GM12878 (cell line): Measurements from ENCODE around the gene GJB1. TPM values are rescaled to one million over a fixed set of nuclear protein-coding genes. Genes with fewer than 3 reads are reported as not detected.
"Not testable (repeated sequence)": the region's sequence is repeated elsewhere in the genome, so short reads cannot be mapped to it uniquely, and the experiment has no call there.

Experiments used
- ATAC-seq: fragments of 200-7000 bp; cut with Tn5 transposase; 3 replicates; pipeline ENCODE4 v1.9.1; 2020; ENCODE audit warnings: mild to moderate bottlenecking, moderate library complexity
- BruUV-seq: library from RNA; stranded (reverse); fragments of 400-500 nt; replicated peaks from 2 replicates; lab custom pipeline; 2021; lab: Mats Ljungman, UMichigan
- CTCF ChIA-PET: fragments of 300-600 bp; sonication (Branson Sonifier 250); formaldehyde crosslinking; extraction: SDS; loops from one replicate; lab custom pipeline; 2021; ENCODE audit warnings: inconsistent platforms; lab: Yijun Ruan, JAX
- POLR2A ChIA-PET: fragments of 350-600 bp; formaldehyde crosslinking; extraction: SDS; loops from one replicate; lab custom pipeline; 2021; ENCODE audit warnings: inconsistent platforms; lab: Charles Lee
- RAD21 ChIA-PET: fragments of 300-600 bp; sonication (Branson Sonifier 250); formaldehyde crosslinking; loops from one replicate; lab custom pipeline; 2023; ENCODE audit warnings: antibody characterized with exemption; ENCODE audit not compliant: unreplicated experiment; lab: Charles Lee
- SMC1A ChIA-PET: fragments of 300-600 bp; sonication (Branson Sonifier 250); formaldehyde crosslinking; loops from one replicate; lab custom pipeline; 2023; ENCODE audit not compliant: unreplicated experiment, uncharacterized antibody; lab: Charles Lee
- DNase-seq: peaks from one replicate; pipeline ENCODE4 v3.0.0-alpha.2; 2011; ENCODE audit warnings: low read depth, low spot score
- FAIRE-seq: peaks from 3 replicates; lab custom pipeline; 2011; peaks lifted over from hg19 to GRCh38; lab: Jason Lieb, UNC
- H2AFZ ChIP-seq: 2 replicates; pipeline ENCODE4 v1.6.0; 2011; ENCODE audit warnings: low read depth, low read length, control low read depth; ENCODE audit not compliant: control insufficient read depth
- H3K27ac ChIP-seq: 2 replicates; pipeline ENCODE4 v1.5.1; 2011; ENCODE audit warnings: control low read depth; ENCODE audit not compliant: control insufficient read depth, insufficient read depth
- H3K27me3 ChIP-seq, 2 experiments: replicated peaks in 1 of 2; 2 replicates each; pipeline versions ENCODE4 v1.6.0 to v1.6.1; 2011; ENCODE audit warnings: low read length in 1 of 2; ENCODE audit not compliant: control insufficient read depth in 2 of 2, insufficient read depth in 2 of 2
- H3K36me3 ChIP-seq, 2 experiments: 2 replicates each; pipeline ENCODE4 v1.5.1; 2011; ENCODE audit warnings: low read length in 1 of 2; ENCODE audit not compliant: control insufficient read depth in 2 of 2, insufficient read depth in 2 of 2
- H3K4me1 ChIP-seq: 2 replicates; pipeline ENCODE4 v1.6.1; 2011; ENCODE audit warnings: mild to moderate bottlenecking, low read length, moderate library complexity, mixed read lengths; ENCODE audit not compliant: control insufficient read depth, insufficient read depth
- H3K4me2 ChIP-seq: 2 replicates; pipeline ENCODE4 v1.6.0; 2011; ENCODE audit warnings: control low read depth; ENCODE audit not compliant: control insufficient read depth, insufficient read depth
- H3K4me3 ChIP-seq: fragments of 200-600 bp; sonication (generic); 2 replicates; pipeline ENCODE4 v1.5.1; 2016
- H3K79me2 ChIP-seq: 2 replicates; pipeline ENCODE4 v1.6.0; 2011; ENCODE audit warnings: low read length; ENCODE audit not compliant: control insufficient read depth, insufficient read depth
- H3K9ac ChIP-seq: 2 replicates; pipeline ENCODE4 v1.8.0; 2011; ENCODE audit warnings: low read length, control low read depth, mixed read lengths; ENCODE audit not compliant: control insufficient read depth, insufficient read depth
- H3K9me3 ChIP-seq: replicated peaks from 3 replicates; pipeline ENCODE4 v1.5.1; 2011; ENCODE audit warnings: mild to moderate bottlenecking, low read length; ENCODE audit not compliant: control insufficient read depth, insufficient read depth
- H4K20me1 ChIP-seq: 2 replicates; pipeline ENCODE4 v1.6.0; 2011; ENCODE audit not compliant: control insufficient read depth, insufficient read depth
- CHD1 ChIP-seq: IDR thresholded peaks from 2 replicates; pipeline ENCODE4 v1.6.1; 2012; ENCODE audit warnings: low read depth, low read length, improper control_type of control experiment
- WGBS: methylation state at CpG from one replicate; pipeline ENCODE4 v1.1.6; 2016; ENCODE audit warnings: low lambda C conversion rate; ENCODE audit not compliant: insufficient replicate concordance, insufficient coverage; ENCODE audit errors: missing lambda C conversion rate; 5-methylcytosine and 5-hydroxymethylcytosine counted together
- in situ Hi-C: fragments of 300-500 bp; cut with MboI; formaldehyde crosslinking; loops from 9 replicates; pipeline ENCODE4 v1.14.3; 2018; ENCODE audit warnings: mixed read lengths
- intact Hi-C: fragments of 100-400 bp; cut with micrococcal nuclease; formaldehyde crosslinking; loops from one replicate; pipeline ENCODE4 v1.14.2; 2022; ENCODE audit not compliant: unreplicated experiment
- polyA plus RNA-seq, 11 experiments: library from polyadenylated mRNA; depleted of rRNA in 4 of 11; unstranded in 6 of 11; stranded (reverse) in 5 of 11; fragments of >200 nt; fragmentation: Nextera tagmentation in 4 of 11; fragmentation: Illumina TruSeq in 1 of 11; extraction: Ambion mirVana in 4 of 11; extraction: Trizol in 1 of 11; gene quantifications; 1 replicate in 1 of 11; 2 replicates in 10 of 11; pipeline versions ENCODE4 v1.2.1 to v1.2.3, GENCODE V29; 2011 to 2016; ENCODE audit warnings: inconsistent platforms in 2 of 11, missing spikeins in 2 of 11, low read depth in 1 of 11
- total RNA-seq, 4 experiments: library from RNA; depleted of rRNA in 3 of 4; stranded (reverse); fragments of >200 nt in 3 of 4; fragmentation: Illumina TruSeq in 1 of 4; extraction: Trizol in 1 of 4; gene quantifications; 2 replicates each; pipeline versions ENCODE4 v1.2.1 to v1.2.3, GENCODE V29; 2013 to 2021

GJB1 gene
- total and polyA plus RNA-seq, 10 of the 15 experiments (the other 5 are each of a cell fraction or from before 2014, with no cell fraction given) = not detected

- in situ Hi-C loops (no loop called here), intact Hi-C loops (no loop called here)
- no peak overlapping the region for H3K27ac ChIP-seq
- H3K4me2 ChIP-seq = no peak overlapping the region
- CTCF ChIA-PET = no interaction called here
- H3K27me3 ChIP-seq = no peaks in the 10 kb centered on the region
- H2AFZ ChIP-seq = no peak overlapping the region
- H3K4me1 ChIP-seq = no peaks in the 10 kb centered on the region
- no peak overlapping the region for H3K4me3 ChIP-seq
- no peak for FAIRE-seq
- TF ChIP-seq CHD1 = no peak
- DNase-seq = no peak
- H3K9ac ChIP-seq = no peak overlapping the region
- H3K9me3 ChIP-seq = no peaks in the 10 kb centered on the region; the same call in 2 of the 3 replicates
- H3K36me3 ChIP-seq = no peaks in the 10 kb centered on the region
- WGBS = 52% methylated on average over 18 of the region's 19 CpGs
- POLR2A ChIA-PET = no interaction called here
- RAD21 ChIA-PET = no interaction called here
- no peaks in the 10 kb centered on the region for H3K79me2 ChIP-seq
- SMC1A ChIA-PET = no interaction called here
- H4K20me1 ChIP-seq = no peaks in the 10 kb centered on the region
- no TSS peak for BruUV-seq
- no peak for ATAC-seq
These were observed 46.9 kb downstream of the GJB1 start for GRCh38 chrX:71269801-71270395.

GRCh38 chrX:71272313-71272712 is 49.3 kb downstream of the GJB1 start:
- H3K36me3 ChIP-seq, H3K79me2 ChIP-seq, DNase-seq, RAD21 ChIA-PET, in situ Hi-C loops, BruUV-seq, ATAC-seq, H3K4me2 ChIP-seq, intact Hi-C loops, H3K9ac ChIP-seq, H3K9me3 ChIP-seq, FAIRE-seq, H3K27ac ChIP-seq, H2AFZ ChIP-seq, POLR2A ChIA-PET, H4K20me1 ChIP-seq, SMC1A ChIA-PET, H3K4me3 ChIP-seq, H3K27me3 ChIP-seq, CTCF ChIA-PET, H3K4me1 ChIP-seq: not testable (repeated sequence)
- WGBS = 29% methylated on average over 2 of the region's 2 CpGs

Other genes with a start within 250 kb of the GJB1 start
Only the 7 nearest of the 10 such genes appear.
- gene CXorf65, start 116.5 kb upstream of the GJB1 start, total RNA-seq (2014; rRNA removed) = 0.54 and 2.3 TPM in 2 replicates
- 2.5 and 4.0 TPM in 2 replicates for gene CXorf65, start 116.5 kb upstream of the GJB1 start, total RNA-seq (2014; rRNA removed; fragmentation: Illumina TruSeq; extraction: Trizol)
- 4.0 and 4.8 TPM in 2 replicates for gene CXorf65, start 116.5 kb upstream of the GJB1 start, total RNA-seq (2021)
- 4.8 and 9.0 TPM in 2 replicates for gene CXorf65, start 116.5 kb upstream of the GJB1 start, polyA plus RNA-seq (2011; rRNA removed)
- 2.1 and 27.5 TPM in 2 replicates for gene CXorf65, start 116.5 kb upstream of the GJB1 start, polyA plus RNA-seq (2014; fragmentation: Illumina TruSeq; extraction: Trizol)
- gene CXorf65, start 116.5 kb upstream of the GJB1 start, polyA plus RNA-seq (2014; fragmentation: Nextera tagmentation; extraction: Ambion mirVana) = 1 to 10 TPM; 2.1 to 2.8 TPM
- gene CXorf65, start 116.5 kb upstream of the GJB1 start, polyA plus RNA-seq (2014; rRNA removed) = 1.8 and 2.7 TPM in 2 replicates
- gene CXorf65, start 116.5 kb upstream of the GJB1 start, polyA plus RNA-seq (2016; fragmentation: Nextera tagmentation; extraction: Ambion mirVana) = 1 to 10 TPM in 1 of 2 experiments, under 1 TPM in 1; 0.82 to 2.4 TPM
- 58.6 and 63.9 TPM in 2 replicates for gene IL2RG, start 111.6 kb upstream of the GJB1 start, total RNA-seq (2014; rRNA removed)
- 79.4 and 89.8 TPM in 2 replicates for gene IL2RG, start 111.6 kb upstream of the GJB1 start, total RNA-seq (2014; rRNA removed; fragmentation: Illumina TruSeq; extraction: Trizol)
- gene IL2RG, start 111.6 kb upstream of the GJB1 start, total RNA-seq (2021) = 155 and 159 TPM in 2 replicates
- 523 and 686 TPM in 2 replicates for gene IL2RG, start 111.6 kb upstream of the GJB1 start, polyA plus RNA-seq (2011; rRNA removed)
- gene IL2RG, start 111.6 kb upstream of the GJB1 start, polyA plus RNA-seq (2014; fragmentation: Illumina TruSeq; extraction: Trizol) = 485 TPM in 2 replicates
- gene IL2RG, start 111.6 kb upstream of the GJB1 start, polyA plus RNA-seq (2014; fragmentation: Nextera tagmentation; extraction: Ambion mirVana) = 100 to 1,000 TPM; 135 to 138 TPM
- gene IL2RG, start 111.6 kb upstream of the GJB1 start, polyA plus RNA-seq (2014; rRNA removed) = 189 and 207 TPM in 2 replicates
- gene IL2RG, start 111.6 kb upstream of the GJB1 start, polyA plus RNA-seq (2016; fragmentation: Nextera tagmentation; extraction: Ambion mirVana) = 100 to 1,000 TPM; 236 to 269 TPM
- gene MED12, start 104.6 kb upstream of the GJB1 start, total RNA-seq (2014; rRNA removed) = 14.8 and 20.3 TPM in 2 replicates
- gene MED12, start 104.6 kb upstream of the GJB1 start, total RNA-seq (2014; rRNA removed; fragmentation: Illumina TruSeq; extraction: Trizol) = 5.7 and 5.9 TPM in 2 replicates
- 28.5 and 28.8 TPM in 2 replicates for gene MED12, start 104.6 kb upstream of the GJB1 start, total RNA-seq (2021)
- gene MED12, start 104.6 kb upstream of the GJB1 start, polyA plus RNA-seq (2011; rRNA removed) = 4.9 and 13.0 TPM in 2 replicates
- gene MED12, start 104.6 kb upstream of the GJB1 start, polyA plus RNA-seq (2014; fragmentation: Illumina TruSeq; extraction: Trizol) = 18.3 and 18.9 TPM in 2 replicates
- gene MED12, start 104.6 kb upstream of the GJB1 start, polyA plus RNA-seq (2014; fragmentation: Nextera tagmentation; extraction: Ambion mirVana) = 1 to 10 TPM in 1 of 2 experiments, under 1 TPM in 1; 0.68 to 1.7 TPM
- 13.5 and 15.2 TPM in 2 replicates for gene MED12, start 104.6 kb upstream of the GJB1 start, polyA plus RNA-seq (2014; rRNA removed)
- 10 to 100 TPM; 13.9 to 14.0 TPM for gene MED12, start 104.6 kb upstream of the GJB1 start, polyA plus RNA-seq (2016; fragmentation: Nextera tagmentation; extraction: Ambion mirVana)
- 0.16 and 0.23 TPM in 2 replicates for gene NLGN3, start 78.4 kb upstream of the GJB1 start, total RNA-seq (2014; rRNA removed)
- gene NLGN3, start 78.4 kb upstream of the GJB1 start, total RNA-seq (2014; rRNA removed; fragmentation: Illumina TruSeq; extraction: Trizol) = 0.14 and 0.18 TPM in 2 replicates
- 0.33 and 0.56 TPM in 2 replicates for gene NLGN3, start 78.4 kb upstream of the GJB1 start, total RNA-seq (2021)
- gene NLGN3, start 78.4 kb upstream of the GJB1 start, polyA plus RNA-seq (2011; rRNA removed) = 0.33 and 0.48 TPM in 2 replicates
- 0.48 and 0.73 TPM in 2 replicates for gene NLGN3, start 78.4 kb upstream of the GJB1 start, polyA plus RNA-seq (2014; fragmentation: Illumina TruSeq; extraction: Trizol)
- under 1 TPM; 0.07 to 0.13 TPM for gene NLGN3, start 78.4 kb upstream of the GJB1 start, polyA plus RNA-seq (2014; fragmentation: Nextera tagmentation; extraction: Ambion mirVana)
- 0.50 and 0.61 TPM in 2 replicates for gene NLGN3, start 78.4 kb upstream of the GJB1 start, polyA plus RNA-seq (2014; rRNA removed)
- under 1 TPM; 0.21 to 0.42 TPM for gene NLGN3, start 78.4 kb upstream of the GJB1 start, polyA plus RNA-seq (2016; fragmentation: Nextera tagmentation; extraction: Ambion mirVana)
- gene ZMYM3, start 30.9 kb downstream of the GJB1 start, total RNA-seq (2014; rRNA removed) = 12.6 and 14.5 TPM in 2 replicates
- gene ZMYM3, start 30.9 kb downstream of the GJB1 start, total RNA-seq (2014; rRNA removed; fragmentation: Illumina TruSeq; extraction: Trizol) = 9.9 and 10.1 TPM in 2 replicates
- gene ZMYM3, start 30.9 kb downstream of the GJB1 start, total RNA-seq (2021) = 27.4 and 28.1 TPM in 2 replicates
- gene ZMYM3, start 30.9 kb downstream of the GJB1 start, polyA plus RNA-seq (2011; rRNA removed) = 9.0 and 19.6 TPM in 2 replicates
- gene ZMYM3, start 30.9 kb downstream of the GJB1 start, polyA plus RNA-seq (2014; fragmentation: Illumina TruSeq; extraction: Trizol) = 18.6 and 20.3 TPM in 2 replicates
- 1 to 10 TPM; 2.3 to 5.1 TPM for gene ZMYM3, start 30.9 kb downstream of the GJB1 start, polyA plus RNA-seq (2014; fragmentation: Nextera tagmentation; extraction: Ambion mirVana)
- 19.8 and 20.0 TPM in 2 replicates for gene ZMYM3, start 30.9 kb downstream of the GJB1 start, polyA plus RNA-seq (2014; rRNA removed)
- gene ZMYM3, start 30.9 kb downstream of the GJB1 start, polyA plus RNA-seq (2016; fragmentation: Nextera tagmentation; extraction: Ambion mirVana) = 1 to 10 TPM; 9.6 to 10.0 TPM
- gene NONO, start 60.4 kb downstream of the GJB1 start, total RNA-seq (2014; rRNA removed) = 376 and 404 TPM in 2 replicates
- gene NONO, start 60.4 kb downstream of the GJB1 start, total RNA-seq (2014; rRNA removed; fragmentation: Illumina TruSeq; extraction: Trizol) = 418 and 433 TPM in 2 replicates
- 395 and 417 TPM in 2 replicates for gene NONO, start 60.4 kb downstream of the GJB1 start, total RNA-seq (2021)
- gene NONO, start 60.4 kb downstream of the GJB1 start, polyA plus RNA-seq (2011; rRNA removed) = 329 and 505 TPM in 2 replicates
- 484 and 509 TPM in 2 replicates for gene NONO, start 60.4 kb downstream of the GJB1 start, polyA plus RNA-seq (2014; fragmentation: Illumina TruSeq; extraction: Trizol)
- 100 to 1,000 TPM; 206 to 359 TPM for gene NONO, start 60.4 kb downstream of the GJB1 start, polyA plus RNA-seq (2014; fragmentation: Nextera tagmentation; extraction: Ambion mirVana)
- gene NONO, start 60.4 kb downstream of the GJB1 start, polyA plus RNA-seq (2014; rRNA removed) = 312 and 313 TPM in 2 replicates
- gene NONO, start 60.4 kb downstream of the GJB1 start, polyA plus RNA-seq (2016; fragmentation: Nextera tagmentation; extraction: Ambion mirVana) = 100 to 1,000 TPM; 350 to 371 TPM
- 2.1 and 2.3 TPM in 2 replicates for gene ITGB1BP2, start 78.5 kb downstream of the GJB1 start, total RNA-seq (2014; rRNA removed)
- 1.8 TPM in 2 replicates for gene ITGB1BP2, start 78.5 kb downstream of the GJB1 start, total RNA-seq (2014; rRNA removed; fragmentation: Illumina TruSeq; extraction: Trizol)
- 2.0 and 2.2 TPM in 2 replicates for gene ITGB1BP2, start 78.5 kb downstream of the GJB1 start, total RNA-seq (2021)
- gene ITGB1BP2, start 78.5 kb downstream of the GJB1 start, polyA plus RNA-seq (2011; rRNA removed) = 2.9 and 3.3 TPM in 2 replicates
- gene ITGB1BP2, start 78.5 kb downstream of the GJB1 start, polyA plus RNA-seq (2014; fragmentation: Illumina TruSeq; extraction: Trizol) = 1.0 and 1.6 TPM in 2 replicates
- gene ITGB1BP2, start 78.5 kb downstream of the GJB1 start, polyA plus RNA-seq (2014; fragmentation: Nextera tagmentation; extraction: Ambion mirVana) = 1 to 10 TPM in 1 of 2 experiments, under 1 TPM in 1; 0.50 to 1.3 TPM
- 2.3 and 3.1 TPM in 2 replicates for gene ITGB1BP2, start 78.5 kb downstream of the GJB1 start, polyA plus RNA-seq (2014; rRNA removed)
- gene ITGB1BP2, start 78.5 kb downstream of the GJB1 start, polyA plus RNA-seq (2016; fragmentation: Nextera tagmentation; extraction: Ambion mirVana) = under 1 TPM; 0.55 to 0.82 TPM